Esophagus mucosa (tissue), 1 donor: Measurements from ENCODE around the gene CCNK. TPM values are rescaled to one million over a fixed set of nuclear protein-coding genes. Genes with fewer than 3 reads are reported as not detected.

Source experiments
- ATAC-seq: fragments of 200-7000 bp; cut with Tn5 transposase; one replicate; pipeline ENCODE4 v1.9.1; 2020
- total RNA-seq: library from RNA; stranded (reverse); gene quantifications from one replicate; pipeline ENCODE4 v1.2.4, GENCODE V29; 2023
- donor health status: DM: yes; HTN: yes; CAD: no.

The CCNK gene
- total RNA-seq, 1 donor from 2014 or later = 37.1 TPM

DNA sequence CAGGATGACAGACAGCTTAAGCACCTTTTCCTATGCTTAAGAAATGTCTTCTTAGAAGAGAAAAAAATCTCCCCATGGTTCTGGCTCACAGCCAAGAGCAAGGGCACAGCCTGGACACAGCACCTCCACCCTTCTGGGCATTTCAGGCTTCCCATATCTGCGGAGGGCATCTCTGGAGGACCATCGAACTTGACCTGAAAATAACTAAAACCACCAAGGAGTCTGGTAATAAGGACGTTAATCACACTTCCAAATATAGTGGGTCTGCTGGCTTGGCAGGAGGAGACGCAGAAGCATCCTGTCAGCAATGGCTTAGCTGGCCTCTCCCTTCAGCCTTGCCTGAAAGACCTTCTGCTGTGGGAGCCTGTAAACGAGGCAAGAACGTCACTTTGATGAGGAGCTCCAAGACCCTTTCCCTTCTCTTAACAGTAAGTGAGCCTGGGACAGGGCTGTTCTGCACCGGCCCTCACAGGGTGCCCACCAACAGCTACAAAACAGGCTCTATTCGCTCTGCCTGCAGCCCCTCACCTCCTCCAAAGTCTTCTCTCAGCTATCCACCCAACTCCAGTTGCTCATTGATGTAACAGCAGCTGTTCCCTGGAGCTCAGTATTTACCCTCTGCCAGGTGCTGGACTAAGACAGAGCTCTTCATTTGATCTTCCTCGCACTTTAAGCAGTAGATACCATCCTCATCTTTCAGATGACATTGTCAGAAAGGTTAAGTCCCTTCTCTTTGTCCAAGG is 13.7 kb upstream of the CCNK start:
- no peak for ATAC-seq

DNA sequence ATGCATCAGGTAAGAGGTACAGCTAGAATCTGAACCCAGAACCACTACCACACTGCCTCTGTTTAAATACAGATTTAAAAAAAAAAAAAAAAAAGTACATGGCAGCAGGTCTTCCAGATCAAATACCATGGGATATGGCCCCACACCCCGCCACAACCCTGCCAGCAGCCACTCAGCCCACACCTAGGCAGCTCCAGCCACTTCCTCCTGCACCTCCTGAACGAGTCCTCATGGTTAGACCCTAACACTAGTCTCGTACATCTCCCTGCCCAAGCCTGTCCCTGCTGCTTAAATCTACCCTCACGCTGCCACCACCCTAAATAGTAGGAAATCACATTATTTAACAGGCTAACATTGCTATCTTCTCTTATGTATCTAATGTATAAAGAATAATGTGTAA is 13.1 kb upstream of the CCNK start:
- no peak for ATAC-seq

DNA sequence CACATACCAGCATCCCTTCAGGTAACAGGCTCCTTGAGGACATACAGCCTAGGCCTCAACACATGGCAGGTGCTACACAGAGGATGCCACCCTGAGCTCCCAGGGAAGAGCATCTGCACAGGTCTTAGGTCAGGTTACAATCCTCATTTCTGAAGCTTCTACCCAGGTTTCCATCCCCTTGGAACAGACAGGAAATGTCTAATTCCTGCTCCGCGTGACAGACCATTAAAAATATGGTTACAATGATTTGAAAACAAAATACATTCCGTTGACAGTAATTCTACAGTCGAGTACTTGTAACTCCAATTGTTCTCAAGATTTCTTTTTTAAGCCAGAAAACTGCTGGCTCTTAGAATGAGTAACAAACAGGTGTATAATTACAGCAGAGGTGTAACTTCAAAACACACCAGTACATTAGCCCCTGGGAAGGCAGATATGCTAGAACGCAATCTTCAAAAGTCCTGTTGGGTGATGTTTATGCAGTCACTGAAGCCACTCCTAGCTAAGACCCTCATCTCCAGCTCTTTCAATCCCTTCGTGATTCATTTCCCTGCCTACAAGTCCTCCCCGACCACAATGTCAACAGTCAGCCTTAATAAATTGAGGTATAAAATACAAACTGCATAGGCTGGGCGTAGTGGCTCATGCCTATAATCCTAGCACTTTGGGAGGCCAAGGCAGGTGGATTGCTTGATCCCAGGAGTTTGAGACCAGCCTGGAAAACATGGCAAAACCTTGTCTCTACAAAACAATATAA is 12.2 kb upstream of the CCNK start:
- ATAC-seq = no peak

DNA sequence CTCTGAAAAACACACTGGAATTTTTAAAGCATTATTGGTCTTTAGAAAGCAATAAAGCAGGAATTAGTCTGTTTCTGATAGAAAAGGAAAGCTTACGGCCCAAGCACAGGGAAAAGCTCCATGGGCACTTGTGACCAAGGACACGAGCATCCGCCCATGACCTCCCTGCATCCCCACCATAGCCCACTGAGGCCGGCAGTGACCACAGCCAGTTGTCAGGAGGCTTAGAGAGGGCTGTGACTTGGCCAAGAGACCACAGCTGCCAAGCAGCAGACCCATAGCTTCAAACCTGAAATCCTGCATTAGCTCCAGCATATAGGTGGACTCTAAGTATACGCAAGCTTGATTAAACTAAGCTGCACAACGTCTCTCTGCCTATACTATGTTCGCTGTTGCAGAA is 9.5 kb upstream of the CCNK start:
- ATAC-seq = no peak

DNA sequence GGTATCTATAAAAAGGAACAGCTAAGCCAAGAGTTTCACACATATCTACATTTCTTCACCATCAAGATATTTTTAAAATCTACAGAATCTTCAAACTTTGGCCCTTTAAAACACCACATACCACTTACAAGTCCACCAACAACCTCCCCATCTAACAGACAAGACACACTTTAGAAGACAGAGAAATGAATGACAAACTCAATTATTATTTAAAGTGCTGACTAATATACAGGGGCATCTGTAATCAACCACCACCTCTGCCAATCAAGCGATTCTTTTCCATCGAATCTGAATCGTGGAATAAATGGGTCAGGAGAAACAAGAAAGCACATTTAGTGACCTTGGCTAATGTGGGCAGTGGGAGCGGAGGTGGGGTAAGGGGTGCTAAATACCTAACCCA is 8.3 kb upstream of the CCNK start:
- no peak for ATAC-seq

DNA sequence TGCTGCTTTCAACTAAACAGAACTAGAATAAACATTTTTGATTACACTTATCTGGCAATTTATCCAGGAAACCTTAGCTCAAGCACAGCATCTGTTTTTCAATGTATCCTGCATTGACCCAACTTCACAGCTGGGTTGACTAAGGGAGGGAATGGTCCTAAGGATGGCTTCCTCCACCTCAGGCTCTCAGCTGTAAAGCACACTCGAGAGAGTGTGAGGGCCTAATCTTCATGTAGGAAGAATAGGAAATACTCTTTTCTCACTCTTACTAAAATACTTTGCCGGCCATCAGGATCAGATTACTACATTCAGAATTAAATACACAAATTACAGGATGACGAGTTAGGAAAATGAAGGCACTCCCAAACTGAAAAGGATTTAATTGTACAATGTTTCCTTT is 7.8 kb upstream of the CCNK start:
- no peak for ATAC-seq

DNA sequence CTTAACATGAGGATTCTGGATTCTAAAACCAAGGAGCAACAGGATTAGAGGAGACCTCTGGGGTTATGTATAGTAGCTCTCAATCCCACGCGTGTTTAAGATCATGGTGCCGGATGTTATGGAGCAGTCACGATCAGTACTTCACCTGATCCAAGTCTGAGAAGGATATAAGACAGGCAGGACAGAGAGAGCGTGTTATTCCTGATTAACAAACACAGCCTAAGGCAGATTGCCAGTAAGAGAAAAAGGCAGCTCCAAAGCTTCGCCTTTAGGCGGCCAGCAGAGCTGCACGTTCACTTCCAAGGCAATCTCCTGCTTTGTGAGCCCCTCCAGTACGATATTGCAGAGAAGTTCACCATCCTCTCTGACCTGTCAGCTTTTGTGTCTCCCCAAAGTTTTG is 6.0 kb upstream of the CCNK start:
- peak; percentile 46 for ATAC-seq

DNA sequence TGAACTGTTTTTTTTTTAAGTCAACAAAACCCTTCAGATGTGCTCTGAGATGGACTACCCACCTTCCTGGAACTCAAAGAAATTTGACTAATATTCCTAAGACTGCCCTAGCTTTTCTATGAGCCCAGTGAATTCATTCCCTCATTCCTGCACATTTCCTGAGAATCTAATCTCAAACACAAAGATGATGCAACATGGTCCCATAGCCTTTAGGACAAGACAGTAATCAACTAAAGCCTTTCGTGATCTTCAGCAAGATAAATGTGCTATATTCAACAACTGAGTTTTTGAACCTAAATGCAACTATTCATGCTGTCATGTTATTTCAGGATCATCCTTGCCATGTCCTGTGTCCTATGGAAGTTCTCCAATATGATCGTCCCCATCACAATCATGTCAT is 5.5 kb upstream of the CCNK start:
- no peak for ATAC-seq

DNA sequence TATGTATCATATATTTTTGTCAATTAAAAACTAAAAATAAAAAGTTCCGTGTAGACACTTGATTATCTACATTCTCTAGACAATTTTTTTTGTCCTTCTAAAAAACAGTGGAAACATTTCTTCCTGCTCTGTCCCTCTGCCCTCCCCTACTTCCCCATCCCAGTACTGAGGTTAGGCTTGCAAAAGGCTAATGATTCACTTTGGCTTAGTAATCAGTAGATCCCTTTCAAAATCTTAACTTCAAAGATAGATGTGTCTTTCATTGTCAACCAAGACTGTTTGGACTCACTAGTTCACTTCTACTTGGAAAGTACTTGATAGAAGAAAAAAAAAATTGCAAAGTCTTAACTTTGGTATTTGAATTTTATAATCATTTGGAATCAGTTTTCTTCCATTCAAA is 4.3 kb upstream of the CCNK start:
- ATAC-seq = no peak

DNA sequence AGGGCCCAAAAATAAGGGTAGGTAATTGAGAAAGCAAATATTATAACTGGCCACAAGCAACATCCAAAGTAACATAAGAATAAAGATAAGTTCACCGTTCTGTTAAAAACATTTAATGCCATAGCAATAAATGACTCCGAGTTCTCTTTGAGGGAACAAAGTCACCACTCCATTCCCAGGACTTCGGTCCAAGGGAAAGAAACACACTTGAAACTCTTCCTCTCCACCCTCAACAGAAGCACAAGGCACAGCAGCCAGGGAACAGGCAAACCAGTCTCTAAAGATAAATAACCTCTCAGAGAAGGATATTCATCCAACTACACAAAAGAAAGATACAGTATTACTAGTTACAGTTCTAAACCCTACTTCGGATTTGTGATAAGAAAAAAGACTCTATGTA is 3.1 kb upstream of the CCNK start:
- ATAC-seq = no peak

DNA sequence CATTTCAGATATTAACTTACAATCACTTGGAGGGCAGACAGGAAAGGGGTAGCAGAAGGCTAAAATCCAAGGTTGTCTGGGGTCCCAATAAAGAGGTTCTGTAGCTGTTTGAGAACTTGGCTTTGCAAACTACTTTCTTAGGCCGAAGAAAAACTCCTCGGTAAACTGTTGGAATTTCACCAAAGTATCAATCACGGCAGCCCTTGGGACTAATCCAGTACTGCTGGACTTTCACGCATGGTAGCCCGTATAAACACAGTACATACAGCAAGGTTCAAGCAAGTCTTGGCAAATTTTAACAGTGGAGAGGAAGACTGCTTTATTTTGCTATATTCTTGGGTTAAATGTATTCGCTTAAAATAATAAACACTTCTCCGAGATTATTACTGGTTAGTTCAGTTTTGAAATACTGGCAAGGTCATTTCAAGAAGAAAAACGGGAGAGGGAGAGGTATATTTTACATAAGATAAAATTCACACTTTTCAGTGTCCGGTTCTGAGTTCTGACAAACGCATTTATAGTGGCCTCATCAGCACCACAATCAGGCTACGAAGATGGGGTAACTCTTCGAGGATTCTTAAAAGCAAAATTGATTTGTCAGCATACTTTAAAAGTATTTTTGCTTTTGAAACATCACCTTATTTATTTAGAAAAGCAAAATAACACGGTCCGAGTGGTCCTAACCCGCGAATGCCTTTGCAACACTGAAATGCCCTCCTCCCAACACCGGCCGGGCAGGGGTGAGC is 1.9 kb upstream of the CCNK start:
- no peak for ATAC-seq

DNA sequence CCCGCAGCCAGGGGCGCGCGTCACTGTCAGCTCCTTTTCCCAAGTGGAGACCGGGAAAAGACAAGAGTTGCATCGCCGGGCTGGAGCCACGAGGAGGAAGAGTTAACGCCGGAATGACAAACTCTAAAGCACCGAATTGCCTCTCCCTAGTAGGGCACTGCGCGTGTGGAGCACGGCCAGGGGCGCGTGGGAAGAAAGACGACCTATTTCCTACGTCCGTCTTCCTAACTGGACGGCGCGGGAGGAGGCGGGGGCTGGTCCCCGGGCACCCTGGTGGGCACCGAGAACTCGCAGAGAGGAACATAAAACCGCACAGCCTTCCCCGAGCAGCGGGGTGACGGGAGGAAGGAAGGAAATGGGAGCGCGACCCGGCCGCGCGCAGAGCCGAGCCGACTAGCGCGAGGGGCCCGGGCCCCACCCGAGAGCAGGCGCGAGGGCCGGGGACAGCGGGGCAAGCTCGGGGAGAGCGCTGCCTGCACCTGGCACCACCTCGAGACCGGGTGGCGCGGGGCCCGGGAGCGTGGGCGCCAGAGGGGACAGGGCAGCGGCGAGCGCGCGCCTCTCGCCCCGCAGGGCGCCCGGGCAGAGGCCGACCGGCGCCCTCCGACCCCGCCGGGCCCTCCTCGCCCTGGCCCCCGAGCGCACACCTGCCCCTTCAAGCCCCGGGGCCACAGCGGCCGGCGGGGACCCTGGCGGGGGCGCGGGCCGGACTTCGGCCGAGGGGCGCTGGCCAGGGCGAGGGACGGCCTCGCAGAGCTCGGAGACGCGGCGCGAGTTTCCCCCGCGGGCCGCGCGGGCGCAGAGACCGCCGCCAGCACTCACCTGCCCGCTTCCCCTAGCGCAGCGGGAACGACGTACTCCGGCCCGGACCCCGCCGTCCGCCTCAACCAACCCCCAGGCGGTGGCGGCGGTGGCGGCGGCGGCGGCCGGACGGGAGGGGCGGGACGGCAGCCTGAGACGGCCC is 1.0 kb upstream of the CCNK start, which contains the start of gene SETD3:
Gene SETD3 (minus strand): TSS at position 954 of the 964 bp plus-strand sequence. CDS start 15,054 bp downstream, outside the sequence.
- ATAC-seq = peak; percentile 0

DNA sequence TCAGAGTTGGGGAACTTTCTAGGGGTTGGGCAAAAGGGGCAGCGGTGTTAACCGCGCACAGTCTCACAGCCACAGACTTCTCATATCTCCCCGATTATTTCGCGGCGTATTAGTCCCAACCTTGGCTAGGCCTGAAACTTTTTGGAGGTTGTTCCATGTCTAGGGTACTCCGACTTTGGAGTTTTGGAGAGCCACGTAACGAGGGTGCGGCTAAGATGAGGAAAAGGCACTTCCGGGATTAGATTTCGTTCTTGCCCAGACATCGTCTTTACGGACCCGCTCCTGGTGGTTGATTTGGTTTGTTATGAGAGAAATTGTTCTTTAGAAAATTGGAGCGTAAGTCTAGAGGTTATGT is 513 bp downstream of the CCNK start:
- peak; percentile 2 for ATAC-seq

DNA sequence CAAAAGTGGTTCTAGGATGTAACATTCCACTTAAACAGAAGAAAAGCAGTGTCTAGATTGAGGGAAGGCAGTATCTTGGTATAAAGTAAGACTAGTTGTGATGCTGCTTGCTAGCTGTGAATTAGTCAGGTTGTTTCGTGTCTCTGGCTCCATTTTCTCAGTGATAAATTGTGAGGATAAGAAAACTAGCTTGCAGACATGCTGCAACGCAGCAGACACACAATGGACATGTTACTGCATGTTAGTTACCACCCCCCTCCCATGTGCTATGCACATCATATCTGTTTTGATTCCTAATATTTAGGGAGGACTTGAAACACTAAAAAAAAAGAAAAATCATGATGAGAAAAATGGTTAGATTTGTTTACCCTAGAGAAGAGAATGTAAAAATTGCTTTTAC is 2.9 kb downstream of the CCNK start:
- no peak for ATAC-seq

DNA sequence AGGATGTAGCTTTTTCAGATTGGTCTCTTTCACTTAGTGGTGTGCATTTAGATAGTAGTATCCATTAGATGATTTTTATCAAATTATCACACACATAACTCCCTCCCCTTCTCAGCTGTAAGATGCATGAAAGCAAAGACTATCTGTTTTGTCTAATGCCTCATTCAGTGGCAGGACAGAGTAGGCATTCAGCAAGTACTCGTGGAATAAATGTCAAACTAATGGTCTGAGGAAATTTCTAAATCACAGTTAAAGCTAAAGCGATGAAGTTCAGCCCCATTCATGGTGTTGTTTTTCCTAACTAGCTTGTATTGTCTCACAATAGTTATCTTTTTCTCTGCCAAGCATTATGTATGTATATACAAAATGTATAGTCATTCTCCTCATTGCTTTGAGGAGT is 16.1 kb downstream of the CCNK start:
- ATAC-seq = no peak

DNA sequence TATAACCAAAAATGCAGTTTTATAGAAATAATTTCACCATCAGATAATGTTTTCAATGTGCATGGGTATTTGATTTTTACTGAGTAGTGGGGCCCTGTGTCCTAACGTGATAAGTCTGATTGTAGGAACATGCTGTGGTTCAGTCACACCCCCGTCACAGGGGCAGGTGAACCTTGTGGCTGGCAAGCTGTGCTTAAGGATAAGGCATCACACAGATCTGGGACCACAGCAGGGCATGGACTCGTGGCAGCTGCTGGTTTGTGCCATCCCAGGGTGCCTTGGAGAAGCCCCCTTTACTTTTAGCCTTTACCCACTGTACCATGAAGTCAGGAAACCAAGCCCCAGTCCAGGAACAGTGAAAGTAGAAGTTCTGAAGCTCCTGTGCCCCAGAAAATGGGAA is 16.7 kb downstream of the CCNK start:
- ATAC-seq = no peak

DNA sequence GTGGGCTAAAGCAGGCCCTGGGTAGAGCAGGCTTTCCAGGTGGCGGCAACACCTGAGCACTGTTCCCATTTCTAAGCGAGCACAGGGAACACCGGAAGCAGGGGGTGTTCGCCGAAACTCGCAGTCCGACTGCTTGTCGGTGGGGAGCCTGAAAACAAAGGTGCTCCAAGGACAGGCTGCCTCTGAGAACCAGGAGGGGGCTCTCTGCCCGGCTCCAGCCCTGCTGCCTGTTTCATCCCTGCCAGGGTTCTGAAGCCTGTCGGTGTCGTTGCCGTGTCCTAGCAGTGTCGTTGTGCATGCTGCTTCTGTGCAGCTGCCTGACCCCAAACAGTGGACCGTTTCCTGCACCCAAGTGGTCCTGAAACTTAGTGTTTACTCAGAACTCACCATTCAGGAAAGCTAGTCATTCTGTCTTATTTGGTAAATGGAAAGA is 21.8 kb downstream of the CCNK start:
- ATAC-seq = peak; percentile 6

DNA sequence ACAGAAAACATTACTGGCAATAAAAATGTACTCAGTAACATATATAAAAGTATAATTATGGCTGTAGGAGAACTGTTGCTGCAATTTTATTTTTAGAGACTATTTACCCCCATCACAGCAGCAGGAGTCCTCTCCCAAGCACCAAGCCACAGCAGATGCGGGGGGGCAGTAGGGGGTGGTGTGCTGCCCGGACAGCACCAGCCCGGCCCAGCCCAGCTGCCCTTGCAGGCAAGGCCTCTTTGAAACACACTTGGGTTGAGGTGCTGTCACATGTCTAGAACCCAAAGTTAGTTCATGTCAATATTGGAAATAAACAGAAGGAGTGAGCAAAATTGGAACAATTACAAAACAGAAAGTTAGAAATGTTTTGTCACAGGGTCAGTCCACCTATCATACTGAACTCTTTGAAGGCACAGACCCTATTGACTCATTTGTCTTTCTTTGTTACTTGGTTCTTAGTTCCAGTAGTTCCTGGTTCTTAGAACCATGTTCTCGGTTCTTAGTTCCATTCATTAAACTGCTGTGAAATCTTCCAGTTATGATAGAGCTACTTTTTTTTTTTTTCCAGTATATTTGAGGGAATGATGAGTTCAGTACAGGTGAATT is 22.7 kb downstream of the CCNK start:
- no peak for ATAC-seq

DNA sequence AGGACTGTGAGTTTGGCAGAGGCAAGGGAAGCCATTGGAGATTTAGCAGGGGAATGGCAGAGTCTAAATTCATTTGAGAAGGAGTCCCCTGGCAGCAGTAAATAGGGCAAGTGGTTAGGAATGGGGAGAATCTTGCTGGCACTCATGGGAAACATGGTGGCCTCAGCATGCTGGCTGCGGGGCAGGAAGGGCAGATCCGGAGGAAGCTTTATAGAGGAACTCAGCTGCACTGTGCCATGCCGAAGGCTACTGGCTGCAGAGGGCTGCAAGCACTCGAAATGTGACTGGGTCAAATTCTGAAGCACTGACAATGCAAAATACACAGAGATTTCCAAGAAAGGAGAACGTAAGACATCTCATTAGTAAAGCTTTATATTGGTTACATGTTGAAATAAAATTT is 23.9 kb downstream of the CCNK start:
- ATAC-seq = no peak

DNA sequence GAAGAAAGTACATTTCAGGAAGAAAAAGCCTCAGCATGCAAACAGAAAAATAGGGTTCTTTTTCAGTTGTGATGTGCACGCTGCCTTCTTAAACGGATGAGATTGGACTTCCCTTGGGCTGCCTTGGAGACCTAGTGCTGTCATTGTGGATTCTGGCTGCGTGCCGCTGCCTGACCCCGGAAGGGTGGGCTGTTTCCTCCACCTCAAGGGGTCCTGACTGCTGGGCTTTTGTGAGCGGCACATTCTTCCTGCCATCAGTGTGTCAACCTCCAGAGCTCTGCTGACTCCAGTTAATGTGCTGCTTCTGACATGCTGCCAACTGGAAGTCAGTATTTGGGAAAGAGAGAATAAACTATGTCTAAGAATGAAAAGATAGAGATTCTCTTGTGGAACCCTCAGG is 25.1 kb downstream of the CCNK start:
- no peak for ATAC-seq

DNA sequence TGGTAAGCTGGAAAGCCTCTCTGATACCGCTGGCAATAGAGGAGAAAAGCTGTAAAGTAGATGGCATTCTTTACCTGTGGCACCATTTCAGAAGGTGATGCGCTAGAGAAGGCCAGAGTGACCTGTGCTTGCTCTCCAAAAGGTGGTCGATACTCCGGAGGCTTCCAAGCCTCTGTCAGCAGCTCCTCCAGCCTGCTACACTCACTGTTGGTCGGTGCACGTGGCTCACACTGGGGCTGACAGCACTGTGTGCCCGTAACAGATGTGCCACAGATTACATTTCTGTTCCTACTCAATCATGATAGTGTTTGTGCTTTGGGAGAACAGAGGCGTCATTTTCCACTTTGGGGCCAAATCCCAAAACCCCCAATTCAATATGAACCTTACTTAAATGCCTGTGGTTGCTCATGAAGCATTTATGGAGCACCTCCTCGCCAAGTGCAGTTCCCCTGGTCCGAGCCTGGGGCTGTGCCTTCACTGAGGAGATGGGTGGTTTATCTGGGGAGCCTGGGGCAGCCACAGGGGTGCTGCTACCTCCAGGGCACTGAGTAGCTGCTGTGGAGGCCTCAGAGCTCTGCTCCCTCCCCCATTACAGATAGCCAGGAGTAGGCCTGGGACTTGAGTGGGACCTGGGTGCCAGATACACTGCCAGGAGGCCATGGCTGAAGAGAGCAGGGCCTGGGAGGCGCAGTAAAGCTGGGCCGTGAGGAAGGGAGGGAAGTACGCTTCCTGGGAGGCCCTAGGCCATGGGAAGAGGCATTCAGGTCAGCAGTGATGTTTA is 26.8 kb downstream of the CCNK start:
- ATAC-seq = peak; percentile 12
